Testis (tissue), 2 donors: ENCODE measurements around the gene BCL2L14.

Experiments
- CTCF ChIP-seq, 3 experiments: fragments of 450-650 bp in 2 of 3; fragments of 200-600 bp in 1 of 3; sonication (generic) in 1 of 3; IDR thresholded peaks; one replicate each; pipeline ENCODE4 v1.5.1; 2016 to 2019; ENCODE audit warnings: antibody characterized with exemption in 3 of 3, mild to moderate bottlenecking in 2 of 3, moderate library complexity in 1 of 3
- POLR2A ChIP-seq: fragments of 450-650 bp; IDR thresholded peaks from one replicate; pipeline ENCODE4 v1.6.1; 2017; ENCODE audit warnings: antibody characterized with exemption, mild to moderate bottlenecking, moderate library complexity

GRCh38 chr12:12046401-12046800, 24.3 kb upstream of the BCL2L14 start:
- TF ChIP-seq CTCF (IDR thresholded peaks at IDR 0.05) (no peak), POLR2A (no peak)
